Effector memory CD8-positive, alpha-beta T cell (primary cell): ENCODE data around the gene IRF8.
A peak's percentile ranks its signal among the peaks of the same experiment; 100 is the strongest.

Experiments
- ATAC-seq: fragments of 150-1000 bp; cut with Tn5 transposase; replicated peaks from 2 replicates; pipeline ENCODE4 v1.10.0; 2021; ENCODE audit warnings: mild to moderate bottlenecking, moderate library complexity
- DNase-seq, 3 experiments: peaks; one replicate each; pipeline ENCODE4 v3.0.0; 2021
- H3K27ac Mint-ChIP-seq, 2 donors: one replicate each; pipeline ENCODE4 v1.8.0; 2022; ENCODE audit warnings: mild to moderate bottlenecking in 2 of 2, mixed read lengths in 2 of 2, moderate library complexity in 2 of 2
- H3K27me3 Mint-ChIP-seq, 2 donors: one replicate each; pipeline ENCODE4 v1.8.0; 2022; ENCODE audit warnings: mixed read lengths in 2 of 2
- H3K36me3 Mint-ChIP-seq: one replicate; pipeline ENCODE4 v1.8.0; 2022; ENCODE audit warnings: mild to moderate bottlenecking, moderate library complexity, mixed read lengths; ENCODE audit not compliant: insufficient read depth
- H3K4me1 Mint-ChIP-seq, 2 donors: one replicate each; pipeline ENCODE4 v1.8.0; 2022; ENCODE audit warnings: low read depth in 2 of 2, mixed read lengths in 2 of 2
- H3K4me3 Mint-ChIP-seq, 2 donors: one replicate each; pipeline ENCODE4 v1.8.0; 2022; ENCODE audit warnings: mild to moderate bottlenecking in 2 of 2, mixed read lengths in 2 of 2, moderate library complexity in 2 of 2
- H3K9me3 Mint-ChIP-seq, 2 donors: one replicate each; pipeline ENCODE4 v1.8.0; 2022; ENCODE audit warnings: mixed read lengths in 2 of 2

Gene IRF8

DNA sequence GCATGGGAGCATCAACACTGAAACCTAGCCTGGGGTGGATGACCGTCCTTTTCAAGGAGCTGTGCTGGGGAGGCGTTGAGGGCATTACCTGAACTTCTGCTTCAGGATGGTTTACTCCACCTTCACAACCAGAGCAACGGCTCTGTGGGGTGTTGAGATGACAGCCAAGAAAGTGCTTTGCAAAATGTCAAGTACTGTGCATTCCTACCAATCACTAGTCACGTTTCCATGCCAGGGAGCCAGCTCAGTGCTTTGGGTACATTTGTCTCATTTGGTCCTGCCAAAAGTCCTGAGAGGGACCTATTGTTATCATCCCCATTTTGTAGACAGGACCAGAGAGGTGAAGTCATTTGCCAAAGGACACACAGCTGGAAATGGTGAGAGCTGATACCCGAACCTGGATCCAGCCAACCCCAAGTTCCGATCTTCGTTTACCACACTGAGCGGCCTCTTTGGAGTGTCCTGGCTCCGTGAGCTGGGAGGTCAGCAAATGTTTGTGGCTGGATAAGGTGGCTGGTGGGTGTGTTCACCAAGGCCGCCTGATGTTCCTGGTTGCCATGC, 61.6 kb downstream of the IRF8 start:
- Mint-ChIP-seq H3K36me3 (peaks cover 7% of the 10 kb centered on the region), H3K27ac (no peak overlapping the region), H3K9me3 (no peaks in the 10 kb centered on the region), H3K27me3 (peaks cover 0 to 10% of the 10 kb centered on the region in 2 donors), H3K4me3 (no peak overlapping the region), H3K4me1 (peaks cover 3 to 8% of the 10 kb centered on the region in 2 donors)
- DNase-seq (no peak), ATAC-seq (no peak)

DNA sequence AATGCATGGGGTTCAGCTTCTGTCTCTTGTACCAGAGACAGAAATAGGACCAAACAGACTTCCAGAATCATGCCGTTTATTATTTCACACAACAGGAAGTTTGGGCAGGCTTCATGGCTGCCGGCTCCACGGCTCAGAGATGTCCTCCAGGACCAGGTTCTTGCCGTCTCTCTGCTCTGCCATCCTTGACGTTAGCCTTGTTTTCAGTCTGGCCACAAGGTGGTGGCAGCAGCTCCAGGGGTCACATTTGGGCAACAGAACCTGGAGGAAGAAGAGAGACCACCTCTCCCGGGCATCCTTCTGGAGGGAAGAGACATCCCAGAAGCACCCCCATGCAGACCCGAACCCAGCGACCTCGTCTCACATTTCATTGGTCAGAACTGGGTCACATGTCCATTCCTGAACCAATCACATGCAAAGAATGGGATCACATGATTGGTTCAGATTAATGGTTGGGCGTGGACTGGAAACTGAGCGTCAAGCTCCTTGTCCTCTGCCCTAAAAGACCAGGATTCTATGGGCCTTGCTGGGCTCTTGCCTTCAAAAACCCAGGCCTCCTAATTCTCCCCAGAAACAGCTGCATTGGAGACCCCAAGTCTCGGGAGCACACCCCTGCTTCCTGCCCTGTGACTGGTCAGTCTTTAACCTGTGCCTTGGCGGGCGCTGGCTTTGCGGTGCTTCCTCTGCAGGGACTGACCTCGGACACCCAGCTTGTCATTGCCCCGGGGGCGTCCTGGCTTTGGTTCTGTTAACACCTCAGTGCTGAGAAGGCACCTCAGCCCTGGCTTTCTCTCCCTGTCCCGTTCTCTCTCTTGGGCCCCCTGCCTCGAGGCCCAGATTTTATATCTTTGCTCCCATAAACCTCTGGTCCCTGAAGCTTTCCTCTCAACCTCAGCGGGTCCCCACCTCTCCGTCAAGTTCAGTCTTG, 63.3 kb downstream of the IRF8 start:
- Mint-ChIP-seq H3K27me3 (no peaks in the 10 kb centered on the region), H3K4me1 (peaks cover 0 to 5% of the 10 kb centered on the region in 2 donors), H3K9me3 (no peaks in the 10 kb centered on the region), H3K4me3 (no peak overlapping the region), H3K27ac (no peak overlapping the region), H3K36me3 (peaks cover 3% of the 10 kb centered on the region)
- ATAC-seq (no peak), DNase-seq (no peak)

GRCh38 chr16:85963753-85964285, 64.9 kb downstream of the IRF8 start:
- no peaks in the 10 kb centered on the region for H3K27me3 Mint-ChIP-seq
- no peak overlapping the region for H3K4me3 Mint-ChIP-seq
- DNase-seq: no peak
- H3K27ac Mint-ChIP-seq: peak overlapping the region in 1 of 2 donors; percentile 59
- no peaks in the 10 kb centered on the region for H3K9me3 Mint-ChIP-seq
- no peak for ATAC-seq
- H3K36me3 Mint-ChIP-seq: peaks cover 3% of the 10 kb centered on the region
- H3K4me1 Mint-ChIP-seq: peaks cover 2 to 3% of the 10 kb centered on the region in 2 donors

DNA sequence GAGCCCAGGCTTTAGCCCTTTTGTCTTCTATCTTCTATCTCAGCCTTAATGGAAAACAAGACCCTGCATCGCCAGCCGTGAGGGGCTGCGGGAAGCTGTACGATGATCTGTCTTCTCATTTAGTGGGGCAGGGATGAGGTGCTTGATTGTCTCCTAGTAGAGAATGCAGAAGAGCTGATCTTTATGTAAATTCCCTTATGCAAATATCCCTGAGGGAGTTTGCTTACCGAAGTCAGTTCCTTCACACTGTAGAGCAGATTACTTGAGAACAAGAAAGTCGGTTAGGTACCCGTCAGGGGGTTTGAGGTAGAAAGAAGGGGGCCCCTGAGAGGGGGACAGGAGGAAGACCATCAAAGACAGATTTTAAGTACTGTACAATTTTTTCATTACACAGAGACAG, 66.2 kb downstream of the IRF8 start:
- Mint-ChIP-seq H3K4me3 (no peak overlapping the region), H3K27ac (no peak overlapping the region)

GRCh38 chr16:85967111-85967510, 68.1 kb downstream of the IRF8 start:
- Mint-ChIP-seq H3K36me3 (peaks cover 3% of the 10 kb centered on the region), H3K27me3 (no peaks in the 10 kb centered on the region), H3K9me3 (no peaks in the 10 kb centered on the region), H3K27ac (no peak overlapping the region), H3K4me1 (peaks cover 9 to 13% of the 10 kb centered on the region in 2 donors), H3K4me3 (no peak overlapping the region)
- no peak for ATAC-seq
- no peak for DNase-seq

More for the DNA sequence above, 66.2 kb downstream of the IRF8 start:
- no peaks in the 10 kb centered on the region for H3K9me3 Mint-ChIP-seq
- H3K4me1 Mint-ChIP-seq: peaks cover 5 to 6% of the 10 kb centered on the region in 2 donors
- ATAC-seq (no peak), DNase-seq (no peak)
- H3K27me3 Mint-ChIP-seq: no peaks in the 10 kb centered on the region
- peaks cover 3% of the 10 kb centered on the region for H3K36me3 Mint-ChIP-seq

DNA sequence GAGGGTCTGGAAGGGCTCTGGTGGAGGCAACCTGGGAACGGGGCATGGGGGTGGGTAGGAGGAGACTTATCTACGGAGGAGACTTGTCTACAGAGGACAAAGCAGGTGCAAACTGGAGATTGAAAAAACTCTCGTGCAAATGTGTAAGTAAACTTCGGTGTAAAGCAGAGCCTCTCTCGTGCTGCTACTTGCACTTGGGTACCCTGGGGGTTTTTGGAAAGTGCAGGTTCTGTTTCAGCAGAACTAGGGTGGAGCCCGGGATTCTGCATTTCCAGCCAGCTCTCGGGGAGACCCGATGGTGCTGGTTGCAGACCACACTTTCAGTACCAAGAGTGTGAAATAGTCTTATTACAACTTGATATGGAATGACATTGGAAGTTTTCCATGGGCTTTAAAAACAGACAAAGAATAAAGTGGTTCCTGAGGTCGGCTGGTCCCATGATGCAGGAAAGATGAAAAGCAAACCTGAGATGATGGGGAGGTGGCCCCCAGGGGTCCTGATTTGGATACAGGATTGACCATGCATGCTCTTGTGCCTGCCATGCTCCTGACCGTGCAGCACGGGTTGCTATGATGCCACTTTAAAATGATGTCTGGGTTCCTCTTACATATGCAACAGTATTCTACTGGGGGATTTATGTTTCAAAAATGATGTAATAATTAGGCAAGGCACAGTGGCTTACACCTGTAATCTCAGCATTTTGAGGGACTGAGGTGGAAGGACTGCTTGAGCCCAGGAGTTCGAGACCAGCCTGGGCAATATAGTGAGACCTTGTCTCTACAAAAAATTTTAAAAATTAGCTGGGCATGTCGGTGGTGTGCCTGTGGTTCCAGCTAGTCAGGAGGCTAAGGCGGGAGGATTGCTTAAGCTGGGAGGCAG, 69.3 kb downstream of the IRF8 start:
- H3K27me3 Mint-ChIP-seq: no peaks in the 10 kb centered on the region
- H3K4me3 Mint-ChIP-seq: no peak overlapping the region
- H3K4me1 Mint-ChIP-seq: peaks cover 9 to 13% of the 10 kb centered on the region in 2 donors
- no peak overlapping the region for H3K27ac Mint-ChIP-seq
- no peaks in the 10 kb centered on the region for H3K9me3 Mint-ChIP-seq
- no peak for ATAC-seq
- no peak for DNase-seq
- H3K36me3 Mint-ChIP-seq: peaks cover 3% of the 10 kb centered on the region

DNA sequence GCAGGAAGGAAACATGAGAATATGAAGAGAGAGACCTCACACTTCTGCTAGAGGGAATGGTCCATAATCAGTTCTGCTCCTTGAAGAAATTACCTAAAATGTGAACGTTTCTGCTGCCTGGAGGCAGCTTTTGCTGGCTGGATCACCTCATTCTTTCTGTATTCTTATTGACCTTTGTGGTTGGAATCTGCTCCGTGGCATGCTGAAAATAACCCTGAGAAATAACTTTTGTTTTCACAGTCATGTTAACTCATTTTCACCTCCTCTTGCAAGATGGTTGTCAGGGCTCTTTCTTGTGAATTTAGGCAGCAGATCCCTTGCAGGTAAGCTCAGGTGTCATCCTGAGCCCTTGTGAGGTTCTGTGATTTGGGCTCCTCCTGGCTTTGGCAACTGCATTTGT, 70.2 kb downstream of the IRF8 start:
- Mint-ChIP-seq H3K4me1 (peaks cover 9 to 13% of the 10 kb centered on the region in 2 donors), H3K27ac (no peak overlapping the region), H3K27me3 (no peaks in the 10 kb centered on the region), H3K4me3 (no peak overlapping the region), H3K36me3 (peaks cover 3% of the 10 kb centered on the region), H3K9me3 (no peaks in the 10 kb centered on the region)
- DNase-seq (no peak), ATAC-seq (no peak)

DNA sequence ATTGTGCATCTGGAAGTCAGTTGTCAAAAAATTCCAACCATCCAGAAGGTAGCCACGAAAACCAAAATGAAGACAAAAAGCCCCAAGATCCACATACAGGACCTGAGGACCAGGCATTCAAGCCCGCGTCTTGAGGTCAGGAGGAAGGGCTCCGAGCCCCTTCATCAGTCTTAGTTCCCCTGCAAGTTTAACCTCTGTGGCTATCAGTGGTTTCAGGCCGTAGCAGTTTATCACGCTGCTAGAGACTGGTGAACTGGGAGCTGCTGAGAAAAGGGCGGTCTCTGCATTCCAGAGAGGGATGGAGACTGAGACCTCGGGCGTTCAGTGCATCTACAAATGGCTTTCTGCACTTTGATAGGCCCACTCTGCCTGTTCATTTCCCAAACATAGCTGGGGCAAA, 70.6 kb downstream of the IRF8 start:
- Mint-ChIP-seq H3K9me3 (no peaks in the 10 kb centered on the region), H3K36me3 (peaks cover 3% of the 10 kb centered on the region), H3K4me1 (peaks cover 9 to 13% of the 10 kb centered on the region in 2 donors), H3K27ac (no peak overlapping the region), H3K27me3 (no peaks in the 10 kb centered on the region), H3K4me3 (no peak overlapping the region)
- DNase-seq: no peak
- ATAC-seq: no peak

DNA sequence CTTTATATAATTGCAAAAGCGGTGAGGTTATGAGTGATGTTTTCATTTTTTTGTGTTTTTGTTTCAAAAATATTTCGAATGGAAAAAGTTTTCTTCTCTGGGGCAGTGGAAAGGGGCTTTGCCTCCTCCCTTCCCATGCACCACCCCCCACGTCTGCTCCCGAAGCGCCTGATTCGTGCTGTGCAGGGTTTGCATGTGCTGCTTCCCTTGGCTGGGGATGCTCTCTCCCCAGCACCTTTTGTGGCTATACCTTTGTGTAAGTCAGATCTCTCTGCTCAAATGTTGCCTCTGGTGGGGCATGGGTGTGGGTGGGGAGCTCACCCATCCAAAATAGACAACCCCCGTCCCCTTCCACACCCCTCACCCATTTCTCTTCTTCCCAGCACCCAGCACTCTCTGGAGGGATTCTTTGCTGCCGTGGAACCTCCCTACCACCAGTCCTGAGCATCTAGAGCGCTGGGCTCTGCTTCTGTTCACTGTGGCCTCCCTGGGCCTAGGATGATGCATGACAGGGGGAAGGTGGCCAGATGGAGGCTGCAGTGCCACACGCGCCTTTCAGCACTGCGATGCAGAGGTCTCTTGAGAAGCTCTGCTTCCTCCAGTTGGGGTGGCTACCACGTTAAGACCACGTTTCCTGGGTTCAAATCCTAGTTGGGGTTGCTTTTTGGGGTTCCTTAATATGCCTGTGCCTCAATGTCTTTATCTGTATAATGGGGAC, 71.2 kb downstream of the IRF8 start:
- DNase-seq: no peak
- no peaks in the 10 kb centered on the region for H3K27me3 Mint-ChIP-seq
- no peaks in the 10 kb centered on the region for H3K9me3 Mint-ChIP-seq
- H3K27ac Mint-ChIP-seq: no peak overlapping the region
- no peak for ATAC-seq
- H3K4me3 Mint-ChIP-seq: no peak overlapping the region
- H3K4me1 Mint-ChIP-seq: peaks cover 7 to 13% of the 10 kb centered on the region in 2 donors
- peaks cover 3% of the 10 kb centered on the region for H3K36me3 Mint-ChIP-seq

DNA sequence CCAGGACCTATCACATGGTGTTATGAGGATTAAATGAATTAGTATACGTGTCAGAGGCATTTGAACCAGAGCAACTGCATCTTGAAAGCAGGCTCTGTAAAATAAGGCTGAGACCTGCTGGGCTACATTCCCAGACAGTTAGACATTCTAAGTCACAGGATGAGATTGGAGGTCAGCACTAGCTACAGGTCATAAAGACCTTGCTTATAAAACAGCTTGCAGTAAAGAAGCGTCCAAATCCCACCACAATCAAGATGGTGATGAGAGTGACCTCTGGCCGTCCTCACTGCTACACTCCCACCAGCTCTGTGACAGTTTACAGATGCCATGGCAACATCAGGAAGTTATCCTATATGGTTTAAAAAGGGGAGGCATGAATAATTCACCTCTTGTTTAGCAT, 71.8 kb downstream of the IRF8 start:
- H3K36me3 Mint-ChIP-seq: no peaks in the 10 kb centered on the region
- DNase-seq (no peak), ATAC-seq (no peak)
- no peaks in the 10 kb centered on the region for H3K9me3 Mint-ChIP-seq
- H3K4me3 Mint-ChIP-seq: no peak overlapping the region
- peaks cover 7 to 13% of the 10 kb centered on the region in 2 donors for H3K4me1 Mint-ChIP-seq
- no peak overlapping the region for H3K27ac Mint-ChIP-seq
- H3K27me3 Mint-ChIP-seq: no peaks in the 10 kb centered on the region
